GM19452 (cell line): ENCODE measurements around the gene CHD3.

ENCODE experiments used
- ATAC-seq: cut with Tn5 transposase; IDR thresholded peaks from one replicate; pipeline ENCODE4 v1.9.1; 2021; ENCODE audit not compliant: unreplicated experiment

The CHD3 gene

DNA sequence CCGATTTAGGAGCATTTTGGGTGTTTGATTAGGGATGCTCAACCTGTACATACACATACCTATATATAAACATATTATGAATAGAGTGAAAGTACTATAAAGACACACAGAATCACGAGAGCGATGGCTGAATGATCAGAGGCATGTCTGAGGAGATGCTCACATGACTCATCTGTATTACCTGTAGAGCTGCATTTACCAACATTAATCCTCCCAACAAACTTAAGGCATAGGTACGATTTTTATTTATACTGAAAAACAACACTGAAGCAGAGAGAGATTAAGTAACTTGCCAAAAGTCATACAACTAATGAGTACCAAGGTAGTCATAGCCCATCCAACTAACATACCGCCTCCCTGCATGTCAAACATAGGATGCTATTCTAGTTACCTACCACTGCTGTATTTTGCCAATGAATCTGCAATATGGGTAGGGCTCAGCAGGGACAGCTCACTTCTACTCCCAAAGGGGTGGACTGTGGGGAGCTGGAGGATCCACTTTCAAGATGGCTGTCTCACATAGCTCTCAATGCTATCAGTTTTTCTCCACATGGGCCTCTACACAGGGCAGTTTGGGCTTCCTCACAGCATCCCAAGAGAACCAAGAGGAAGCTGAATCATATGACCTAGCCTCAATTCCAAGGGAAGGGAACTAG is 23.5 kb upstream of the CHD3 start:
- no peak for ATAC-seq

DNA sequence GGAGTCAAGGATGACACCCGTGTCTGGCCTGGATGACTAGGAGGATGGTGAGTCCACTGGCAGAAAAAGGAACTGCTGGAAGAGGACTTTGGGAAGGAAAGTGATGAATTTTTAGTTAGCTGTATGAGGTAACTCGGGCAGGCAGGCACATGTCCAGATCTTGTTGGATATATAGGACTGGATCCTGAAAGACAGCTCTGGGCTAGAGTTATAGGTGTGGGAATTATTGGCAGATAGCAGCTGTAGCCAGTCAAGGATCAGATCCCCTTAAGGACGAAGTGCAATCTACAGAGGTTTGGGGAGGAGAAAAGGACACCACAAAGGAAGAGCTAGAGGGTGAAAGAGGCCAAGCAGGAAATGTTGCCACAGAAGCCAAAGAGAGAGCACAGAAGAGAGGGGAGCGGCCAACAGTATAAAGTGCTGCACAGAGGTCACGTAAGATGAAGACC is 20.7 kb upstream of the CHD3 start:
- no peak for ATAC-seq

DNA sequence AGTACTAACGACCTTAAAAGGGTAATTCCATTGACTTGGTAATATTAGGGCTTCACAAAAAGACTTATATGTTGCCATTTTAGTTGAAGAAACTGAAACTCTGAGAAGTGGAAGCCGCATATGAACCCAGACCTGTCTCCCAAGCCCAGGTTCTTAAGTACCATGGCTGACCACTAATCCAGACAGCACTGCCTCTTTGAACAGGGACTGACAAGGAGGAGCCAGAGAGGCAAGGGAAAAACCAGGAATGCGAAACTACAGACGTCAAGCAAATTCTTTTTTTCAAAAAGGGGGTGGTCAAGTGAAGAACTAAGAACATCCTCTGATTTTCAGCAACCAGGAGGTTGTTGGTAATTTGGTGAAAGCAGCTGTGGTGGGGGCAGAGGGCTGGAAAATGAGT is 15.5 kb upstream of the CHD3 start:
- no peak for ATAC-seq

DNA sequence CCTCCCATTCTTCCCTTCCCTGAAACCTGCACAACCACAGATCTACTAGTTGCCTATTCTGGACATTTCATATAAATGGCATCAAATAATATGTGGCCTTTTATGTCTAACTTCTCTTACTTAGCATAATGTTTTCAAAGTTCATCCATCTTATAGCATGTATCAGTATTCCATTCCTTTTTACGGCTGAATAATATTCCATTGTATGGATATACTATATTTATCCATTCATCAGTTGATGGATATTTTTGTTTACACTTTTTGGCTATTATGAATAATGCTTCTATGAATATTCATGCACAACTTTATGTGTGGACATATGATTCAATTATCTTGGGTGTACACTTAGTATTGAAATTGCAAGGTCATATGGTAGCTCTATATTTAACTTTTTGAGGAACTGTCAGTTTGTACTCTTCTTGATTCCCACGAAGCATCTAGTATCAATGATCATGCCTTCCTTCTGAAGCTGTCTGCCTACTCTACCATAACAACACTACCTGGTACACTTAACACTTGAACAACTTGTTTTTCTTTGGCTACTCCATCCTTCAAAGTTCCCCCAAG is 12.7 kb upstream of the CHD3 start:
- ATAC-seq, result no peak

DNA sequence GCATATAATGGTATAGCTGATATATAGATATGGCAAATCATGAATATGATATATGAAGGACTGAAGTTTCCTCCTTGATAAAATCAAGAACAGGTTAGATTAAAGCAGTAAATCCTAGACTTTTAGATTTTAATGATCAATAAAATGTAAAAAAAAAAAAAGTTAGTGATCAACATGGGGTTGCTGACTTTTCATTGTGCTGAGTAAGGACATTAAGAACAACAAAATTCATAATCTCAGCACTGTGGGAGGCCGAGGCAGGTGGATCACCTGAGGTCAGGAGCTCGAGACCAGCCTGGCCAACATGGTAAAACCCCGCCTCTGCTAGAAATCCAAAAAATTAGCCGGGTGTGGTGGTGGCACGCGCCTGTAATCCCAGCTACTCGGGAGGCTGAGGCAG is 10.4 kb upstream of the CHD3 start:
- ATAC-seq, result no peak

DNA sequence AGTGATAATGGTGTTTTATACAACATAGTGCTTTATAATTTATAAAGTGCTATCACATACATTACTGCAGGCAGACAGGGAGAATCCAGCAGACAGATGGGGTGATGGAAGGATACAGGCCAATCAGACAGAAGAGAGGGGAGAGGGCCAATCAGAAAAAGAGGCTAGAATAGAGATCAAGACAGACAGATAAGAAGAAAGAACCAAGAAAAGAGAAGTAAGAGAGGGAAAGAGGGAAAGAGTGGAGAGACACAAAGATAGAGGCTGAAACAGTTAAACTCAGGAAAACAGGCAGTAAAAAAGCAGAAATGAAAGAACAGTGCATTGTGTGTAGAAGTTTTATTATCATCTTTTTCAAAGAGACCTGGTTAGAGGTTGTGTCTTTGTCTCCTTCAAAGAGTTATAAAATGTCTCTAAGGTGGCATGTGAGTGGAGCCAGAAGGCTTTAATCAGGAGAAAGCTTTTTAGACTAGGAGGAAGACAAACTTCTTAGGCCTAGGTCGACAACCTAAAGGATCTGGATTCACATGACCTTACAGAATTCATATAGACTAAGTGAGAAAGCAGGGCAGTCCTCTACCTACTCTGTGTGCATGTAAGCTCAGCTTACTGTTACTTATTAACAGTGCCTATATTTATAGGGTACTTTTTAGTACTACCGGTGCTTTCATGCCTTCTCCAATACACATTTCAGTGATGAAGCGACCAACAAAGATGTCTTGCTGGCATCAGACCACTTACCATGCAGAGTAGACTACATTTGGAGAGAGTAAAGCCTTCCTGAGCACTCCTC is 8.3 kb upstream of the CHD3 start:
- no peak for ATAC-seq

DNA sequence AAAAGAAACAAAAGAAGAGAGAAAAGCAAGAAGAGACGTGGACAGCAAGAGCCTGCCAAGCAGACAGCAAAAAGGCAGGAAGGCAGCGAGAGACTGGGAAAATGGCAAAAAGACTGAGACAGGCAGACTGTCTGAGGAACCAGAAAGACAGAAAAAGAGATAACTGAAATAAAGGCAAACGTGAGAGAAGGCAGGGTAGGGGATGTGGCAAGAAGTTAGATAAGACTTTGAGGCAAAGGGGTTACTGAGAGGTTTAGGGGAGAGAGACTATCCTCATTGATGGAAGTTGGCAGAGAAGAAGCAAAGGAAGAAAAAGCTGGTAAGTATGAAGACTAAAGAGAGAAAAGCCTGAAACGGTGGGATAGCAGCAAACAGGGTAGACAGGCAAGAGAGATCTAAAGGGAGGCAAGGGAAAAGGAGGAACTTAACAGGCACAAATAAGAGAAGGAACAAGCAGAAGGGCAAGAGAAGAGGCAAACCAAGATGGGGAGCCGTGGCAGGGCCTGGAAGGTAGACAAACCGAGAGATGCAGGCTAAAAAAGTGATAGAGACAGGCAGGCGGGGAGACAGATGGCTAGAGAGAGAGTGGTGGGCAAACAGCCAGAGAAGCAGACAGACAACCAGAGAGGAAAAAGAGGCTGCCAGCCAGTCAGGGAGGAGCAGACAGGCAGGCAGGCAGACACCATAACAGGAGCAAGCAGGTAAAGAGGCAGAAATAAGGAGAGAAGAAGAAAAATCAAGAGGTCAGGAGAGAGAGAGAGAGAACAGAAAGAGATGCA is 7.1 kb upstream of the CHD3 start:
- no peak for ATAC-seq

DNA sequence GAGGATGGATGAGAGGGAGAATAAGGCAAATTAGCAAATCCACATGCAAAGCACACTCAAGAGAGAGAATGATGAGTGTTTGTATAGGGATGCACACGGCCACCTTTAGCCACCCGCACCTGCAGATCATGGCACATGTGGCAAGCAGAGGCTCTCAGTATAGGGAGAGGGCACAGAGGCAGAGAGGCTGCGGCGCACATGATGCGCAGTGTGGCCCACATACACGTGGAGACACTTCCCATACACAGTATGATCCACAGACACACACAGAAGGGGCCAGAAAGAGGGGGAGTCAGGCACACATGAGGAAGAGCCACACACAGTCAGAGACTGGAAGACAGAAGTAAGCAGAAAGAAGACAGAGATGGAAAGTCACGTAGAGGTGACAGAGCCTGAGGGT is 6.5 kb upstream of the CHD3 start:
- ATAC-seq, result no peak

DNA sequence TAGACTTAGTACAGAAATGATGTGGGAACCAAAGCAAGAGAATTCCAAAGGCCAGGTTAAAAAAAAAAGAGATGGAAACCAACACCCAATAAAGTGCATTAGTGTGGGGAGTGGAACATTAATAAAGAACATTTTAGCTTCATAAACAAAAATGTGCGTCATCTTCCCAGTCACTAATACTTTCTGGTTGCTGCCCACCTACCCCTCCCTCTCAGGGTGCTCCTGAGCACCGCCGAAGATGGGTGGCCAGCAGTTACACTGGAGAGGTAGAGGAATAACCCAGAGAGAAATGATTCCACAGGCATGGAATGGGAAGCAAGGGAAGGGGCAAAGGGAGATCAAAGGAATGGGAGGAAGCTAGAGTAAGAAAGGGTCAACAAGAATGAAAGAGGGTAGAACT is 6.0 kb upstream of the CHD3 start:
- ATAC-seq, result no peak

DNA sequence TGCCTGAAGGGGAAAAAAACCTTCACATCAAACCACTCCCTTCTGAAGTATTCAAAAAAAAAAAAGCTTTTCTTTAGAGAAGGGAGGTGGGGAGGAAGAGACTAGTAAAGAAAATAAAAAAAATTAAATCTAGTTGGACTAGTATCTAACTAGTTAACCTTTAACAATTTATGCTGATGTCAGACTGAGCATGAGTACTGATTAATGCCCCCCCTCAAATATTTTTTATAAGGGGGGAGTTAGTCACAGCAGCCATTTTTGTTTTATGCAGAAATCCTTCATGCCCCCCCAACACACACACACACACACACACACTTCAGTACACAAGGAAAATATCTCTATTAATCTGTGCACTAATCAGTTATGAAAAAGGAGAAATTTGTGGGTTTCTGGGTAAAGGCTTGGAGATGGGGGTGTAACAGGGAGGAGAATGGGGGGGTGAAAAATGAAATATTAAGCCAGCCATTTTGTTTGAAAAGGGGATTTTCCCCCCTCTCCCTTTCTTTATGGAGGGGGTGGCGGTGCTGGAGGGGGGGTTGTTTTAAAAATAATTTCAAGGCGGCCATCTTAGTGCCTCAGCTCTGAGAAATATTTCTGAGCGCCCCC is 4.7 kb upstream of the CHD3 start:
- ATAC-seq, result no peak

DNA sequence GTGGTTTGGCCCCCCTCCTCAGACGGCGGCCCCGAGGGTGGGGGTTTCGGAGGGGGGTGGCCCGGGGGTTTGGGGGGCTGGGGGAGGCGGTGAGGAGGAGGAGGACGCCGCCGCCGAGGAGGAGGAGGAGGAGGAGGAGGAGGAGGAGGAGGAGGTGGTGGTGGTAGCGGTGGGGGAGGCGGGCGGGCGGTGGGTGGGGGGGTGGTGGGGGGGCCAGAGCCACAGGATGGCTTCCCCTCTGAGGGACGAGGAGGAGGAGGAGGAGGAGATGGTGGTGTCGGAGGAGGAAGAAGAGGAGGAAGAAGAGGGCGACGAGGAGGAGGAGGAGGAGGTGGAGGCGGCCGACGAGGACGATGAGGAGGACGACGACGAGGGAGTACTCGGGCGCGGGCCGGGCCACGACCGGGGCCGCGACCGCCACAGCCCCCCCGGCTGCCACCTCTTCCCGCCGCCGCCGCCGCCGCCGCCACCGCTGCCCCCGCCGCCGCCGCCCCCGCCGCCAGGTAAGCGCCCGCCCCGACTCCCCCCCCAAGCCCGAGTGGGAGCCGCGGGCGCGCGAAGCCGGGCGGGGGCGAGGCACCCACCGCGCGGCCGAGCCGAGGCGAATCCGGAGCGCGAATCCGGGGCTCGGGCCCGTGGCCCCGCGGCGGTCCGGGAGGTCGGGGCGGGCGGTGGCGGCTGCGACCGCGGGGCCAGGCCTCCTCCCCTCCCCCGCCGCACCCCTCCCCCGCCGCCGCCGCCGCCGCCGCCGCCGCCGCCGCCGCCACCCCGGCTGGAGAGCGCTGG is 3.8 kb upstream of the CHD3 start:
- no peak for ATAC-seq

DNA sequence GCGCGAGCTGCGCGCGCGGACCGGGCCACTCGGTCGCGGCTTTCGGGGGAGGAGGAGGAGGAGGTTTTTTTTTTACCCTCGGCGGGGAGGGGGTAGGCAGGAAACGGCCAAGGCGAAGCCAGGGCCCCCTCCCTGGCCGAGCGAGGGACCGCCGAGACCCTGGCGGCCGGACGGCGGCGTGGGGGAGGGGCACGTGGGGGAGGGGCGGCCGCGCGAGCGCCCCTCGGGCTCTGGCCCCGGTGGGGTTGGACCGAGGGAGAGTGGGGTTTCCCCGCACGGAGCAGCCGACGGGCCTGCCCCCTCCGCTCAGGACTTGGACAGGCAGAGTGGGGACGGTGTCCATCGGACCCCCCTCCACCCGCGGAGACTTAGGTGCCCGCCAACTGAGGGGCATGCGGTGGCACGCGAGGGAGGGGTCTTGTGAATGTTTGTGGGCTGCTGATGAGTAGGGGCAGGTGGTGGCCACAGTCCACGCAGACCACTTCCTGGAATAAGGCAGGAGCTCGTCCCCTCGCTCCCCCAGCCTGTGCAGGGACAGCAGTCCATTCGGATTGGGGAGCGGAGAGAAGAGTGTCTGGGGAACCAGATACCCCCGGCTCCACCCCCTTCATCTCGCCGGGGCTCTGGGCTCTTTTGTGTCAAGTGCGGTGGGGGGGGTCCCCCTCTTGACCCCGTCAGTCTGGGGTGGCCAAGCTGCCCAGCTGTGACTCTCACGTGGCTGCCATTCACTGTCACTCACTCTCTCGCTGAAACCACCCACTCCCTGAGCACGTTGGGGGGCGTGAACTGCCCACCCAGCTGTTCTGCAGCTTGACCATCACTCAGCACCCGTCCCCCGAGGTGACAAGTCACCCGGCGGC is 3.0 kb upstream of the CHD3 start:
- no peak for ATAC-seq

DNA sequence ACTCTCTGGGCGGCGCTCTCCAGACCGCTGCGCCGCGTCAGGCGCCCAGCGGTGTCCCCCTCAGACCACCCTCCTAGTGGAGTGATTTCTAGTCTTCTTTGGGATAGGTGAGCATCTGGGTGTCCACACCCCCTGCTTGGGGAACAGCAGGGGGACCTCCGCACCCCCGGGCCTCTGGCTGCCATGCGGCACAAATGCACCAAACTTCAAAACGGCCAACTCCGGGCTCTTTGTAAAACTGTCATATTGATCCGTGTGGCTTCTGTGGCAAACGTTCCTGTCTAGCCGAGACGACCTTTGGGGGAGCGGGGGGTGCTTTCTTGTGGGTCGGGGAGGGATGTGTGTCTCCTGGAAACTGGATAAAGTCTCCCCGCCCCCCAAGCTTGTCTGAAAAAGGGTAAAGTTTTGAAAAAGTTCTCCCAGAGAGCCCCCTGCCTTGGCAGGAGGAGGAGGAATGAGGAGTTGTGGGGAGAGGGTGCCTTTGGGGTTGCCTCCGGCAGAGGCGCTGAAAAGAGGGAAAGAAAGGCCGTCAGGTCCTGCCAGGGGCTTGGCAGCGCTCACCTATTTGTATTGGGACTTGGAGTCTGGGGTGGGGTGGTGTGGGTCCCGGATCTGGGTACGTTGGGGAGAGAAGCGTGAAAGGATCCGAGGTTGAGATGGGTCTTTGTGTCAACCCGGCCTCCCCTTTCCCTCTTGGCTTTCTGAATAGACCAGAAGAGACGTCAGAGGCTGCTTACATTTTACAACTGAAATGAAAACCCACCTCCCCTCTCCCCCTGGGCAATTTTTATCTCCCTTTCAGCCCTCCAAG is 2.2 kb upstream of the CHD3 start:
- ATAC-seq, result no peak

DNA sequence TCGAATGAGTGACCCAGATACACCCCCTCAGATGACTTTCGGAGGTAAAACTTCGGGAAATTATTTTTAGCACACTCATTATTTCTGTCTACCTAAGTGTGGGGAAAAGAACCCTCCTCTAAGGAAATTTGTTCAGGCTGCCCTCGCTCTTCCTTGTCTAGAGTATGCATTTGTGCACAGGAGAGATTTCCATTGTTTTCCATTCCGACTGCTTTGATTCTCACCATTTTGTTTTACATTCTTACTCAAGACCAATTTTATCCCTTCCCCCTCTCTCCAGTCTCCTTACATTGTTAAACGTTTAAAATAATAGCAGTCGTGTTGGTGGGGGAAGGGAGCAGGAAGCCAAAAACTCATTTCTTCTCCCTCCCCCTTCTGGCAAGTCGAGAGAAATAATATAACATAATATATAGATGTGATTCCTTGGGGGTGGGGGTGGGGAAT is 1.5 kb upstream of the CHD3 start:
- ATAC-seq, result no peak

DNA sequence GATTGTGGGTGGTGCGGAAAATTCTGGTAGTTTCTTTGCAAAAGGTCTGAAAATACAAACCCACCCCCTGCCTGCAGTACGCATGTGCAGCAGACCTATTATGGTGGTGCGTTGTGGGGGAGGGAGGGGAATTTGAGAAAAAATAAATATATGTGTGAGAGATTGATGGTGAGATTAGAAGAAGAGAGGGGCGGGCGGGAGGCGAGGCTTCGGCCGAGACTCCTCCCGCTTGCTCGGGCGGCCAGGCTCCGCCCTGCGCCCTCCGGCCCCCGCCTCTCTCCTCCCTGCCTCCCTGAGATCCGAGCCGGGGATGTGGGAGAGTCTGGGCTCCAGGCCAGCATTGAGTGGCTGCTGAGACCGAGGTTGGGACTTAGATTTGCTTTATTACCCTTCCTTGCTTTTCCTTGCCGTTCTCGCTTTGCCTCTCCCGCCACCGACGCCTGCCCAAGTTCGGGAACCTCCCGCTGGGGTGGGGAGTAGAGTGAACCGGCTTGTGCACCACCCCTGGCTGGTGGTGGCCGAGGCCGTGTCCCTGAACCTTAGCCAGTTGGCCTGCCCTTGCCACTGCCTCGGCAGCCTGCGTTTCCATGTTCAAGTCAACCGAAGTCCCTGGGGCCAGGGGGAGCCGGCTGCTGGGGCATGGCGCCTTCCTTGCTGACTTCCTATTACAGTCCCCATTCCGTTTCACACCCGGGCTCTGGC is 956 bp upstream of the CHD3 start:
- ATAC-seq, result peak; percentile 56

DNA sequence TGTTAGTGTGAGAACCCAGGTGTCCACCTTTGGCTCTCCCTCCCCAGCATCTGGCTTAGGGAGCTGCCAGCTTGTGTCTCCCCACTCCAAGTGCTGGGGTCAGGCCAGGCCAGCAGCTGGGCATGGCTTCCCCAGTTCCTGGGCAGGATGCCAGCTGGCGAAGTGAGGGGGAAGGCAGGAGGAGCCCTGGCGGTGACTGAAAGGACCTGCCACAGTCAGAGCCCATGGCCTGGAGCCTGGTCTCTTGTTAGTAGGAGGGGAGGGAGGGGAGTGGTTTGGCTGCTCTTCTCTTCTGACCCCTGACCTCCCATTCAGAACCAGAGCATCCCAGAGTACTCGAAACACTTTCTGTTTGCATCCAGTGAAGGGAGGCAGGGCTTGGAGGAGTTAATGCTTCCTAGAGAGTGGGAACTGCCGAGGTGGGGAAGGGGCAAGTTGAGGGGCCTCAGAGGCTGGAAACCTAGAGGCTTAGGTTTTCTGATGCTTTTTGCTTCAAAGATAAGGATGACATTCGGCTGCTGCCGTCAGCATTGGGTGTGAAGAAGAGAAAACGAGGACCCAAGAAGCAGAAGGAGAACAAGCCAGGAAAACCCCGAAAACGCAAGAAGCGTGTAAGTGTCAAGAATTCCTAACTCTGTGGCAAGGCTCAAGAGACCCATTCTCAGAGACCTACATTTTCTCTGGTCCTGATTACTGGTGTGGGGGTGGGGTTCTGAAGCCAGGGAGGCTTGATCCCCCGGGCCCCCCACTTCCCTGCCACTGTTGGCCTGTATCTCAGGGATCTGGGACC is 772 bp downstream of the CHD3 start:
- no peak for ATAC-seq

DNA sequence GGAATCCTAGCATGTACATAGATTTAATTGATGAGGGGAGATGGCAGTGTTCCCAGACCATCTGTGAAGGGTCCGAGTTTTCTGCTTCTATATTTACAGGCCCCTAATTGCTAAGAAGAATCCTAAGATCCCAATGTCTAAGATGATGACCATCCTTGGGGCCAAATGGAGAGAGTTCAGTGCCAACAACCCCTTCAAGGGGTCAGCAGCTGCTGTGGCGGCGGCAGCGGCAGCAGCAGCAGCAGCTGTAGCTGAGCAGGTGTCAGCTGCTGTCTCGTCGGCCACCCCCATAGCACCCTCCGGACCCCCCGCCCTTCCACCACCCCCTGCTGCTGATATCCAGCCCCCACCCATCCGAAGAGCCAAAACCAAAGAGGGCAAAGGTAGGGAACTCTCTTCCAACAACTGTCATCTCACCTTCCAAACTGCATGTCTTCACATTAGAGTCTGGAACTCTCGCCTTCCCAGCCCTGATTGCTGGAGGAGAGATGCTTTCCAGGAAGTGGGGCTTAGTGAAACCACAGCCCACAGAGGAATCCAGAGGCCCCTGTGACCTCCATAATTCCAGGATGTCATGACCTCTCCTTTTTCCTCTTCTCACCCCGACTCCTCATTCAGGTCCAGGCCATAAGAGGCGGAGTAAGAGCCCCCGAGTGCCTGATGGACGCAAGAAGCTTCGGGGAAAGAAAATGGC is 4.7 kb downstream of the CHD3 start:
- ATAC-seq, result no peak
